Coronary artery (tissue), 2 donors: Measurements from ENCODE around the gene CDH4.

ENCODE experiments used
- DNase-seq: peaks from one replicate; pipeline ENCODE4 v3.0.0-alpha.2; 2017; ENCODE audit warnings: low spot score
- H3K27ac ChIP-seq, 2 donors: fragments of 200-600 bp; sonication (generic); one replicate each; pipeline ENCODE4 v1.5.1; 2016 to 2019
- H3K4me3 ChIP-seq: fragments of 200-600 bp; sonication (generic); 2 replicates; pipeline ENCODE4 v1.5.1; 2016; ENCODE audit warnings: mild to moderate bottlenecking, moderate library complexity
- TF ChIP-seq, protein P1 (sequence below): fragments of 200-600 bp; sonication (generic); IDR thresholded peaks from one replicate; pipeline ENCODE4 v1.5.1; 2019; ENCODE audit warnings: antibody characterized with exemption

The CDH4 gene

DNA sequence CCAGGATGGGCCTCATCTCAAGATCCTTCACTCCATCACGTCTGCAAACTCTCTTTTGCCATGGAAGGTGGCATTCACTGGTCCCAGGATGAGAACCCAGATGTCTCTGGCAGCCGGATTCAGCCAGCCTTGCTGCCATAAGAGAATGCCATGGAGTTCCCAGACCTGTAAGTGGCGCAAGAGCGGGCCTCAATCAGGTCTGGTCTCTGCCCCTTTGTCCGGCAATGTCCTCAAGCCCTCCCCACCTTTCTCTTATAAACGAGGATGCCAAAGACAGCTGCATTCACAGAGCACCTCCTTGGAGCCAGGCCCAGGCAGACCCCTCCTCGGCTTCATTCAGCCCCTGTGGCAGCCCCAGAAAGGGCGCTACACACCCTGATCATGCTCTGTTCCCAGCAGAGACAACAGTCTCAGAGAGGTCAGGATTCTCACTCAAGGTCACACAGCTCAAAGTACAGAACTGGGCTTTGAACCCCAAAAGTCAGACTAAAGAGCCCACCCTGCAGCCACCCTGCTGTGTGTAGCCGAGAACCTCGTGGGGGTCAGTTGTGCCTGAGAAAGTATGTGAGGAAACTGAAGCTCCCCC lies 549.9 kb downstream of the CDH4 start:
- Histone ChIP-seq H3K27ac (no peak overlapping the region), H3K4me3 (no peak overlapping the region)
- DNase-seq: no peak
- TF ChIP-seq, protein P1, sequence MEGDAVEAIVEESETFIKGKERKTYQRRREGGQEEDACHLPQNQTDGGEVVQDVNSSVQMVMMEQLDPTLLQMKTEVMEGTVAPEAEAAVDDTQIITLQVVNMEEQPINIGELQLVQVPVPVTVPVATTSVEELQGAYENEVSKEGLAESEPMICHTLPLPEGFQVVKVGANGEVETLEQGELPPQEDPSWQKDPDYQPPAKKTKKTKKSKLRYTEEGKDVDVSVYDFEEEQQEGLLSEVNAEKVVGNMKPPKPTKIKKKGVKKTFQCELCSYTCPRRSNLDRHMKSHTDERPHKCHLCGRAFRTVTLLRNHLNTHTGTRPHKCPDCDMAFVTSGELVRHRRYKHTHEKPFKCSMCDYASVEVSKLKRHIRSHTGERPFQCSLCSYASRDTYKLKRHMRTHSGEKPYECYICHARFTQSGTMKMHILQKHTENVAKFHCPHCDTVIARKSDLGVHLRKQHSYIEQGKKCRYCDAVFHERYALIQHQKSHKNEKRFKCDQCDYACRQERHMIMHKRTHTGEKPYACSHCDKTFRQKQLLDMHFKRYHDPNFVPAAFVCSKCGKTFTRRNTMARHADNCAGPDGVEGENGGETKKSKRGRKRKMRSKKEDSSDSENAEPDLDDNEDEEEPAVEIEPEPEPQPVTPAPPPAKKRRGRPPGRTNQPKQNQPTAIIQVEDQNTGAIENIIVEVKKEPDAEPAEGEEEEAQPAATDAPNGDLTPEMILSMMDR: no peak

DNA sequence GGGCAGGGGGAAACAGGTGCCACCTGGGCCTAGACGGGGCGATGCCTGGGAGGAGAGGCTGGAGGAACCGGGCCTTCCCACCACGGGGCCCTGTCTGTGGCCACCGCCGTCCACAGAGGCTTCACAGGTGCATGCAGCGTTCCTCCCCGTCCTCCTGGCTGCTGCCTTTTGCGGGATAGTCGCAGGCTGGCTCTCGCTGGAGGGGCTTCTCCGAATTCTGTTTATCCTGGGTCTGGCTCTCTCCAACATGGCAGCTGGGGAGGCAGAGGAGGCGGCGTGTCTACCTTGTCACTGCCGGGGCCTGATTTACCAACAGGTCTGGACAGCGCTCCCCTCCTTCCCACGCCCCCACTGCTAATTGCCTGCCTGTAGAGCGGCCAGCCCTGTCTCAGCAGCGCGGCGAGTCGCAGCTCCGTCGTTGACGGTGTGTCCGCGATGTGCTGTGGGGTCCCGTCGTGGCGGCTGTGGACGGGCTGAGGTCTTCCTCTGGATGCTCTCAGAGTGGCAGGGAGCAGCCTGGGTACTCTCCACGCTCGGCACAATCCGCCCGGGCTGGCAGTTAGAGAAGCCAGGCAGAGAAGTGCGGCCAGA lies 550.8 kb downstream of the CDH4 start:
- no peak overlapping the region for H3K27ac ChIP-seq
- DNase-seq: no peak
- TF ChIP-seq, protein P1: no peak
- no peak overlapping the region for H3K4me3 ChIP-seq

DNA sequence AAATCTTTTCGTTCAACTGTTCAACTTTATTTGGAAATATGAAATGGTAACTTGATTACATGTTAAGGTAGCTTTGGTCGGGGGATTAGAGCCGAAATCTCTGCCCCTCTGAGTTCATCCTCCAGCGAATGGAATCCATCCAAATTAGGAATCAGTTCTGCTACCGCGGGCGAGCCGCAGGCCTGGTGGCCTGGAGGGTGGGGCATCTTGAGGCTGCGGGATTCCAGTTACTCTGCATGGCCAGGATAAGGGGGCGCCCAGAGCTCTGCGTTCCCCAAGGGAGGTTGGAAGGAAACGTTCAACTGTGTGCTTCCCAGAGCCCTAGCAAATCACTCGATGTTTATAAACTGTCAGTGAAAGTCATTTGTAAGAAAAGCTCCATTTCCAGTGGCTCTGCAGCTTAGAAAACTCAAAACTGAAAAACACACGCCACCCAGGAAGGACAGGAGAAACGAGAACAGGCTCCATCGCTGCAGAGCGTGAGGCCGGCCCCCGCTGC lies 551.4 kb downstream of the CDH4 start:
- TF ChIP-seq, protein P1: no peak
- no peak for DNase-seq
- Histone ChIP-seq H3K4me3 (peak overlapping the region; percentile 52), H3K27ac (no peak overlapping the region)

DNA sequence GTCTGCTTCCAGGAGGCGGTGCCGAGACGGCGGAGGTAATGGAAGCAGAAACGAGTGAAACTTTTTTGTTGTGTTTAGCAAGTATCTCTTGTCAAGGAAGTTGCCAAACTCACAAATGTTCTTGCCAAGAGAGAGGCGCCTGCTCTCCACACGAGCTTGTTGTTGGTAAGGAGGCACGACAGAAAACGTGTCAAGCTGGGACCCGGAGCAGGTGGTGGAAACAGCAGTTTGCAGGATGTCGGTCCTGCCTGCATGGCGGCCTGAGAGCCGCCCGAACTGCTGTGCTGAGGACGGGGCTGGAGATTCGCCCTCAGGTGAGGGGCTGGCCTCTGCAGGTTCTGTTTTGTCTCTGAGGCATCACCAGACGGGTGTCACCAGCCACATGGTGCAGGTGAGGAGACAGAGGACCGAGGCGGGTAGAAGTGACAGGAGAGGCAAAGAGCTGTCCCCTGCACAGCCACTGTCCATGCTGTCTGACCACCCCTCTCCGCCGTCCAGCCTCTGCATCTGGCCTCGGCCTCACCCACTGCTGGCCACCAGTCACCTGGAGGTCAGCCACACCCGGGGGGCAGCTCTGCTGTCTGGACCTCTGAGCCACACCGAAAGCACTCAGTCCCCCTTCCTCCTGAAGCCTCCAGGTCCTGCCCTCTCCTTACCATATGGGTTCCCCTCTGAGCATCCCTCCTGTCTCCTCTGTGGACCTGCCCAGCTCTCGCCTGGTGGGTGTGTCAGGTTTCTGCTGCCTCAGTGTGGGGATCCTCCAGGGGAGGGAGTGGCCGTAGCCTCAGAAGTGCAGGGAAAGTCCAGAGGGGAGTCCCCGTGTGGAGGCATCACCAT lies 552.1 kb downstream of the CDH4 start:
- Histone ChIP-seq H3K27ac (no peak overlapping the region), H3K4me3 (peak overlapping the region; percentile 52)
- TF ChIP-seq, protein P1: no peak
- DNase-seq: no peak

DNA sequence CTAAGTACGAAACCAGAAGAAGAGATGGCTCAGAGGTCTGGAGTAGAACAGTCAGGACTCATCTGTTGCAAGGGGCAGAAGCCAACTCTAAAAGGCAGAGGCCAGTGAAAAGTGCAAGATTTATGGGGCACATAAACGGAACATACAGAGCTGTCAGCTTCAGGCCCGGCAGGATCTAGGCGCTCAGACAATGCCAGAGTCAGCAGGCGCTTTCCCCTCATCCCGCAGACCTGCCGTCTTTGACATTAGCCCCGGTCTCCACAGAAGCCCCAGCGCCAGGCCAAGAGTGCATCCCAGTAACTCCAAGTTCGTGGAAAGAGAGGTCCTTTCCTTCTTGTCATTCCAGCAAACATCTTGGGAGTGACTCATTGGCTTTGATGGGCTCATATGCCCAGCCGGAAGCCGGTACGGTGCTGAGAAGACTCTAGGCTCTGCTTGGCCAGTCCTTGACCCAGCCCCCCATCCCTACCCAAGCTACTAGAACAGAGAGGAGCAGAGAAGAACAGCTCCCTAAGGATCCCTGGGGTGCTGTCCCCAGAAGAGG lies 552.8 kb downstream of the CDH4 start:
- no peak overlapping the region for H3K4me3 ChIP-seq
- no peak overlapping the region for H3K27ac ChIP-seq
- TF ChIP-seq, protein P1: no peak
- DNase-seq: no peak

DNA sequence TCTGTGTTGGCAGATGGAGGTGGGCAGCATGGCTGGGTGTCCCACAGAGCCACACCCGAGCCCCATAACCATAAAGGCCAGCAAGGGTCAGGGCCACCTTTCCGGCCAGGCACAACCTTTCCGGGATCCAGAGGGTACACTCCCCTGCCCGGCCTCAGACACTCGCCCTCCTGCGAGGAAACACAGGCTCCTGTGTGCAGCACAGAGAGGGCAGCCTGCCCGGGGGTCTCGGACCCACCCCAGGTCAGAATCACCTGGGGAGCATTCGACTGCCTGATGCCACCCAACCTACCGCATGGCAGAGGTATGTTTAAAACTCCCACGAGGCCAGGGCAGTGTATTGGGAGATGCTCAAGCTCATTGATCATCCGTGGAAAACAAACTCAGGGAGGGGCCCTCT lies 553.3 kb downstream of the CDH4 start:
- TF ChIP-seq, protein P1: no peak
- no peak for DNase-seq
- Histone ChIP-seq H3K4me3 (no peak overlapping the region), H3K27ac (no peak overlapping the region)
